ENCODE results near the gene BTBD16.

GRCh38 chr10:122295451-122295809, 24.3 kb downstream of the BTBD16 start:
- no peak for TF ChIP-seq POLR2A (IDR thresholded peaks at IDR 0.05; ENCODE audit: low read depth, low read length)
- TF ChIP-seq SPI1 (IDR thresholded peaks at IDR 0.05; ENCODE audit: low read depth, low read length) = no peak
- no peak for TF ChIP-seq POLR2AphosphoS5 (IDR thresholded peaks at IDR 0.05; ENCODE audit: low read depth, low read length)
- no peak for TF ChIP-seq TAF1 (IDR thresholded peaks at IDR 0.05; ENCODE audit: low read depth, low read length)
